ENCODE measurements around the gene KIRREL3. TPM values are rescaled to one million over a fixed set of nuclear protein-coding genes. Genes with fewer than 3 reads are reported as not detected.
A peak's percentile ranks its signal among the peaks of the same experiment; 100 is the strongest.

KIRREL3 gene
- total RNA-seq, 2 experiments from 2014 or later, result not detected

DNA sequence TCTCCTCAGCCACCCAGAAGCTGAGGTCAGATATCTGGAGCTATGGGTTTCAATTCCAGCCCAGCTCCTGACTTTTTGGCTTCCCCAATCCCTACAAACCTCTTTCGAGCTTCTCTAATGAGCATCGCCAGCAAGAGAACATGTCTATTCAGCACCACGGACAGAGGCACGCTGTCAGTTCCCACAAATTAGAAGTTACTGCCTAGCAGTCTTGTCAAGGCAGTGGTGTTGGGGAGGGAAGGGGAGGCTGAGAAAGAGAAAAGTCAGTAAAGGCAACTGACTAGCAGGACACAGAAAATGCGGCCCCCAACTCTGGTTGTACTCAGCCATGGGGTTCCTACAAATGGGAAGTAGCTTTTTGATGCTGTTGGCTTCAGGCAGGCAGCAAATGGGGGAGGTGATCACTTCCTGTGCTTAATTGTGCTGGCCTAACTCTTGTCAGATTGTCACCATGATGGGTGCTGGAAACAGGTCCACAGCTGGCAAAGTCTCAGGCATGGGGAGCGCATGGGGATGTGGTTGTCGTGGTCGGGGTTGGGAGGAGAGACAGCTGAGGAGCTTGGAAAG, 439.2 kb downstream of the KIRREL3 start:
- ChIA-PET CTCF (no interaction called here), POLR2A (no interaction called here)
- TF ChIP-seq, protein P1, sequence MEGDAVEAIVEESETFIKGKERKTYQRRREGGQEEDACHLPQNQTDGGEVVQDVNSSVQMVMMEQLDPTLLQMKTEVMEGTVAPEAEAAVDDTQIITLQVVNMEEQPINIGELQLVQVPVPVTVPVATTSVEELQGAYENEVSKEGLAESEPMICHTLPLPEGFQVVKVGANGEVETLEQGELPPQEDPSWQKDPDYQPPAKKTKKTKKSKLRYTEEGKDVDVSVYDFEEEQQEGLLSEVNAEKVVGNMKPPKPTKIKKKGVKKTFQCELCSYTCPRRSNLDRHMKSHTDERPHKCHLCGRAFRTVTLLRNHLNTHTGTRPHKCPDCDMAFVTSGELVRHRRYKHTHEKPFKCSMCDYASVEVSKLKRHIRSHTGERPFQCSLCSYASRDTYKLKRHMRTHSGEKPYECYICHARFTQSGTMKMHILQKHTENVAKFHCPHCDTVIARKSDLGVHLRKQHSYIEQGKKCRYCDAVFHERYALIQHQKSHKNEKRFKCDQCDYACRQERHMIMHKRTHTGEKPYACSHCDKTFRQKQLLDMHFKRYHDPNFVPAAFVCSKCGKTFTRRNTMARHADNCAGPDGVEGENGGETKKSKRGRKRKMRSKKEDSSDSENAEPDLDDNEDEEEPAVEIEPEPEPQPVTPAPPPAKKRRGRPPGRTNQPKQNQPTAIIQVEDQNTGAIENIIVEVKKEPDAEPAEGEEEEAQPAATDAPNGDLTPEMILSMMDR (IDR thresholded peaks at IDR 0.05), result no peak
- Histone ChIP-seq H3K27me3 (ENCODE audit: control insufficient read depth in 1 of 2, insufficient read depth in 2 of 2, low read length in 2 of 2) (peaks cover 0 to 7% of the 10 kb centered on the region in 2 experiments), H3K36me3 (ENCODE audit: insufficient read depth, low read length) (no peaks in the 10 kb centered on the region), H3K9me3 (ENCODE audit: control insufficient read depth in 1 of 2, insufficient read depth in 1 of 2, low read length in 2 of 2) (peaks cover 0 to 8% of the 10 kb centered on the region in 2 experiments), H3K4me3 (ENCODE audit: low read length) (no peak overlapping the region), H3K27ac (ENCODE audit: low read depth in 1 of 2, low read length in 2 of 2) (no peak overlapping the region), H3K4me1 (ENCODE audit: insufficient read depth, low read length) (no peaks in the 10 kb centered on the region)
- Mint-ChIP-seq H3K4me1 (ENCODE audit: low read depth) (no peaks in the 10 kb centered on the region), H3K9me3 (peaks cover 10% of the 10 kb centered on the region), H3K4me3 (no peak overlapping the region), H3K27me3 (peaks cover 31% of the 10 kb centered on the region), H3K36me3 (ENCODE audit: low read depth) (no peaks in the 10 kb centered on the region), H3K27ac (no peak overlapping the region)
- no peak for ATAC-seq (ENCODE audit: poor library complexity)
- intact Hi-C loops (cut with DNase I, micrococcal nuclease), result no loop called here
- peak in 3 of 14 experiments; percentile 1 to 15 (median 4) for DNase-seq

DNA sequence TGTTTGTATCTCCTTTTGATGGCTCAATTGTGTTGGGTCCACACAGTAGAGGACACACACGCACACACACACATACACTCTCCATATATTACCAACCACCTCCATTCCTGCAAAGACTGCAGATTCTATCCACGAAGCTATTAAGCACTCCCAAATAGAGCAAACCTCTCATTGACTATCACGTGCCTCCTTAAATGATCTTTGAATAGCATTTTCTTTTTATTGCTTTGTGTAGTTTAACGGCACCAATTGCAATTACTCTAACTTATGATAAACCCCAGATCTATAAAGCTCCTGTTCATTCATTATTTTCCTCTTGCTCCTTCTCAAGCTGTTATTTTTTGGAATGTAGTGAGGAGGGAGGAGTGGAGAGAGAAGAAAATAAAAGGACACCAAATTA, 440.3 kb downstream of the KIRREL3 start:
- Histone ChIP-seq H3K36me3 (ENCODE audit: insufficient read depth, low read length) (no peaks in the 10 kb centered on the region), H3K27ac (ENCODE audit: low read depth in 1 of 2, low read length in 2 of 2) (no peak overlapping the region), H3K4me3 (ENCODE audit: low read length) (no peak overlapping the region), H3K4me1 (ENCODE audit: insufficient read depth, low read length) (no peaks in the 10 kb centered on the region), H3K27me3 (ENCODE audit: control insufficient read depth in 1 of 2, insufficient read depth in 2 of 2, low read length in 2 of 2) (peaks cover 0 to 7% of the 10 kb centered on the region in 2 experiments), H3K9me3 (ENCODE audit: control insufficient read depth in 1 of 2, insufficient read depth in 1 of 2, low read length in 2 of 2) (peaks cover 0 to 8% of the 10 kb centered on the region in 2 experiments)
- ATAC-seq (ENCODE audit: poor library complexity) (no peak), DNase-seq (no peak)
- Mint-ChIP-seq H3K27ac (no peak overlapping the region), H3K36me3 (ENCODE audit: low read depth) (no peaks in the 10 kb centered on the region), H3K27me3 (peaks cover 31% of the 10 kb centered on the region), H3K4me1 (ENCODE audit: low read depth) (no peaks in the 10 kb centered on the region), H3K4me3 (no peak overlapping the region), H3K9me3 (peaks cover 10% of the 10 kb centered on the region)
- TF ChIP-seq, protein P1 (IDR thresholded peaks at IDR 0.05), result no peak
- intact Hi-C loops (cut with DNase I, micrococcal nuclease), result no loop called here
- CTCF ChIA-PET, result no interaction called here
- POLR2A ChIA-PET, result no interaction called here

DNA sequence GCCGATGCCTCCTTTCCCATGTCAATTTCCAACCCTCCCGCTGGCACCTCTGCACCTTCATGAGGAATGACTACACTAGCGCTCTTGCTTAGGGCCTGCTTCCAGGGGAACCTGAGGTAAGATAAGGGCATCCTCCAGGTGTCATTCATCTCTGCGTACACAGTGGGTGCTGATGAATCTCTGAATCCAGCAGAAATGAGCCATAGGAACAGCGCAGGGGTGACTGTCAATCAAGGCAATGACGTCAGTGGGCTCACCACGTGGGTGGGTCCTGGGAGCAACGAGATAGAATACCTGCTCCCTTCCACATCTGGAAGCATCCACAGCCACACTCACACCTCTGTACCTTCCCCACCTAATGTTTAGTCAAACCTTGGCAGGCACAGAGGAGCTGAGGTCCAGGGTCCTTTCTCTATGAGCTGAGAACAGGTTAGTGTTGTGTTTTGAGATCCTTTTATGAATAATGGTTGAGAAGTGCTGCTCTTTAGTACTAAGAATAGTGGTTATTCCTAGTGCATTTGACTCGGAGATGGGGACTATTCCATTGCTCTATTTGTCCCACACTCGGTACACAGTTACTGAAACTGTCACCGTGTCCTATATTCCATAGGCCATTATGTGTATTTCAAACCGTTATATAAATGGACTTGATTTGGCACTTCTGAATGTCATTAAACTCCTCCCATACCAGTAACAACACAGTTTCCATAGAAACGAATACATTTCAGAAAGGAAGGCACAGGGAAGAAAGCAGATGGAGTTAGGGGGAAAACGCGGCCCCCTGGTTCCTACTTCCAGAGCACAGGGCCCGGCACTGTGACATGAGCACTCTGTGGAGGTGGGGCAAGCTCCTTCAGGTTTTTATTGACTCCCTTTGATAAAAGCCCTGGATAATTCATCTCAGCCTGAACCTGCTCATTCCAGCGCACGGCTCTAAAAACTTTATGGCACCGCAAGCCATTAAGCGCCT, 451.7 kb downstream of the KIRREL3 start:
- Histone ChIP-seq H3K27me3 (ENCODE audit: control insufficient read depth in 1 of 2, insufficient read depth in 2 of 2, low read length in 2 of 2) (no peaks in the 10 kb centered on the region), H3K27ac (ENCODE audit: low read depth in 1 of 2, low read length in 2 of 2) (no peak overlapping the region), H3K4me3 (ENCODE audit: low read length) (no peak overlapping the region), H3K4me1 (ENCODE audit: insufficient read depth, low read length) (no peaks in the 10 kb centered on the region), H3K9me3 (ENCODE audit: control insufficient read depth in 1 of 2, insufficient read depth in 1 of 2, low read length in 2 of 2) (no peaks in the 10 kb centered on the region), H3K36me3 (ENCODE audit: insufficient read depth, low read length) (no peaks in the 10 kb centered on the region)
- H3K9me3 Mint-ChIP-seq, result no peaks in the 10 kb centered on the region
- intact Hi-C loops (cut with DNase I, micrococcal nuclease), result no loop called here
- no peak overlapping the region for H3K27ac Mint-ChIP-seq
- CTCF ChIA-PET, result no interaction called here
- DNase-seq (no peak), ATAC-seq (ENCODE audit: poor library complexity) (no peak)
- POLR2A ChIA-PET, result no interaction called here
- TF ChIP-seq, protein P1 (IDR thresholded peaks at IDR 0.05), result no peak
- H3K36me3 Mint-ChIP-seq (ENCODE audit: low read depth), result no peaks in the 10 kb centered on the region
- no peak overlapping the region for H3K4me3 Mint-ChIP-seq
- H3K27me3 Mint-ChIP-seq, result peaks cover 20% of the 10 kb centered on the region
- H3K4me1 Mint-ChIP-seq (ENCODE audit: low read depth), result no peaks in the 10 kb centered on the region

Data from CD4-positive, alpha-beta T cell (primary cell).